ENCODE data around the gene AKAP5.

GRCh38 chr14:64422005-64422404 is 43.3 kb upstream of the AKAP5 start:
- TF ChIP-seq CTCF (conservative IDR thresholded peaks at IDR 0.05; ENCODE audit: low read depth in 2 of 2) (no peak), POLR2AphosphoS5 (IDR thresholded peaks at IDR 0.05; ENCODE audit: low read depth) (no peak), ETS1 (IDR thresholded peaks at IDR 0.05) (no peak), STAT1 (IDR thresholded peaks at IDR 0.05; ENCODE audit: unreplicated experiment) (no peak), EZH2 (IDR thresholded peaks at IDR 0.05; ENCODE audit: low read depth, unreplicated experiment) (no peak), NANOG (IDR thresholded peaks at IDR 0.05; ENCODE audit: borderline replicate concordance) (no peak), JUNB (IDR thresholded peaks at IDR 0.05; ENCODE audit: unreplicated experiment) (no peak), REST (IDR thresholded peaks at IDR 0.05; ENCODE audit: unreplicated experiment) (no peak), CREB1 (CRISPR knock-in tag; IDR thresholded peaks at IDR 0.05; ENCODE audit: low read depth) (no peak), ZNF114 (CRISPR knock-in tag; IDR thresholded peaks at IDR 0.05) (no peak)
